SIG-M5 treated with dmso at 0.1 percent for 504 hours (cell line): Measurements from ENCODE around the gene ACBD6.
A peak's percentile ranks its signal among the peaks of the same experiment; 100 is the strongest.

Experiments used
- DNase-seq: peaks from one replicate; lab custom pipeline; 2025; ENCODE audit not compliant: unreplicated experiment; lab: John Stamatoyannopoulos, UW

The ACBD6 gene

DNA sequence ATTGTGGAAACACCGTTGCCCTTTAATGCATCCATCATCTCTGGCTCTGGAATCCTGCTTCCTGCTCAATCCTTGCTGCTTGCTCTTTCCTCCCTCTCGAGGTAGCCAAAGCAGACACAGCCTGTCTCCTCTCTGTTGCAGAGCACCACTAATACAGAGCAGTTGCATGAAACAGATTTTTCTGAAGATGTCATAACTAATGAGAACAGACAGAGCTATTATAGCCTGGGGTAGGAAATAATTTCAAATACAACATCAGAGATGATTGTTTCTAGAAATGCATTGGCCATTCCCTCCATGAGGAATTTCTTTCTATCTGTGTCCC is 23.3 kb upstream of the ACBD6 start:
- no peak for DNase-seq

DNA sequence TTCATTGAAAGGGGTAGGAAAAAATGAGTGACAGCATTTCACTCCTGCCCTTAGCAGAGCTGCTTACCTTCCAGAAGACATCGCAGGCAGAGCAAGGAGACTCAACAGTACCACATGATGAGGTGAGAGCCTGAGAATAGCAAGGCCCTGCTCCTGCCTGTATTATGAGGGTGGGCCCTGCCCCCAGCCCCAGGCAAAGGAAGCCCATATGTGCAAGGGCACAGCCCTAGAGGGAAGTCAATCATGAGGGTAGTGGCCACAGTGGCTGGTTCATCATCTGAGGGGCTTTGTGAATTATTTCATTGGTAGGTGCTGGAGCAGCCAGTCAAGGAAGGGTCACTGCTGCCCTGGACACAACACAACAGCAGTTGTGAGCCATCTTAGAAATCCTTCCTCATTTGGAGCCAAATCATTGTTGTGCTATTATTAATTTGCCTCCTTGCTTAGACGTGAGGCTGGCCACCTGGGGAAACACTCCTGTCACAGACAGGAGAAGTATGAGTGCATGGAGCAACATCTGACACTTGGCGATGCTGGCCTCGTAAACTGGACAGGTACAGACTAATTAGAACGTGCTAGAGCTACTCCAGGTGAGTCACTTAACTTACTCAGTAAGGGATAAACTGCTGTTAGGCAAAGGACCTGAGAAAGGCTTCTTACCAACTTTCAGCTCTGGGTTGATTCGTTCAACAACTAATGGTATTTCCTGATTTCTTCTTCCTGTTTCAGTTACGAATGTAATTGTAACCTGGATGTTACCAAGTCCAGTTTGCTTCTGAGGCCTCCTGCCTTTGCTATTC is 22.7 kb upstream of the ACBD6 start:
- peak; percentile 40 for DNase-seq

DNA sequence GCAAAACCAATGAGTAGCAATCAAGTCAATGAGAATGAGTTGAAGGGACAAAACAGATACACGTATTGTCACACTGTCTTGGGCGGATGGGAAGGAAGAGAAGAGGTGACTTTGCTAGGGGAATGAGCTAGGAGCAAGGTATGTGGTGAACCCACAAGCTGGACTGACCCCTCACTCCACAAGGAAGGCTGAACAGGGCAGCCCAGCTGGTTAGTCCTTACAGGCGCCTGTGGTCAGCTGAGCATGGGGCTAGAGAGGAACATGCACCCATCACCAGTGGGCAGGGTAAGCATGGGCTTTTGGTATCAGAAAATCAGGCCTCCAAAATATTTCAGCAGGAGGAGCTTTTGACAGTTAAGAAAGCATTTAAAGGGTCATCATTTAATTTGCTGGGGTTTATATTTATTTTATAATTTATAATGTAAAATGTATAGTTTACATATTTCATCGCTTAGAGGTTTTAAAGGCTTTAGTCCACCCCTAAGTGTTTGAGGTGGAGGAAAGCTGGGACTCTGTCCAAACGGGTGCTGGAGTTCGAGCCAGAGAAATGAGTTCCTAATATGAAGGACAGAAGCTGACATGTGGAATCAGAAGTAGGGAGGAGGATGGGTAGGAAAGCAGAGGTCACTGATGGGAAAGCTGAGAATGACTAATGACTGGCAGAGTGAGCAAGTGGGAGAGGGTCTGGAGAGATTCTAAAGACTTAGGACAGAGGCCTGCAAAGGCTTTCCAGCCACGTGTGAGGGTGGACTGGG is 22.0 kb upstream of the ACBD6 start:
- DNase-seq = no peak

DNA sequence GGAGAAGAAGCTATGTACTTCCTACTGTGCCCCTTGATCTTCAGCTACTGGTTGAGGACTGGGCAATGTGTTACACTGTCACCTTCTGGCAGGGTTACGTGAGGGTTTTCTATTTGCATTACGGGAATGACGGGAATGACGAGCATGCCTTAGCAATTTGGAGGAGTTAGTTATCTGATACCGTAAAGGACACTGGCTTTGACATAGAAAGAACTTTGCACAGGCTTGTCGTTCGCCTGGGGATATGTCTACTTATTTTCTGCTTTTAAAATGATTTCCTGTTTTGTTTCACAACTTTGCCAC is 19.8 kb upstream of the ACBD6 start:
- DNase-seq = no peak

DNA sequence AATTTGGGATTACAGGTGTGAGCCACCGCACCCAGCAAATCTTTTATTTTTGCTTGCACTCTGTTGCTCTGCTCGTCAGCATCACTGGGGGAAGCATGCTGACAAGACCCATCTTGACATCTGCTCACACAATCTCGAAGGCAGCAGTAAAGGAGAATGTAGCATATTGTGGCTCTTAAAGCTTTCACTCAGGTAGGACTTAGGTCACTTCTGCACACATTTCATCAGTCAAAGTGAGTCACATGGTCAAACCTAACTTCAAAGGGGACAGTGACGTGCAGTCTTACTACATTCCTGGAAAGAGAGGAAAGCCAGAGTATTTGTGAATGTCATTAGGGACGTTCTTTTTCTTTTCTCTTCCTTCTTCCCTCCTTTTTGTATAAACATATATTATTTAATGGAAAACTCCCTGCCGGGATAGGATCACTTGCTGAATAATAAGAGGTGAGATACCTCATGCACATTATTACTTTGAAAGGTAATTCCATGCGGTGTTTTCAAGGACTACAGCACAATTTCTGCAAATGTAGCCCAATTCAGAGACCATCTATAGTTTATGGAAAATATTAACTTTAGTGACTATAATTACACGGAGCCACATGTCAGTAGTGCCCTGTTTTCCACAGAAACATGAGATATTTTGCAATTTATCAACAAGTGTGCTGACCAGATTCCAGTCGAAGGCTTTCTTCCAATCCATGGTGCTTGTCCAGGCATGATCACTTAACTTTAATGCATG is 19.3 kb upstream of the ACBD6 start:
- no peak for DNase-seq

DNA sequence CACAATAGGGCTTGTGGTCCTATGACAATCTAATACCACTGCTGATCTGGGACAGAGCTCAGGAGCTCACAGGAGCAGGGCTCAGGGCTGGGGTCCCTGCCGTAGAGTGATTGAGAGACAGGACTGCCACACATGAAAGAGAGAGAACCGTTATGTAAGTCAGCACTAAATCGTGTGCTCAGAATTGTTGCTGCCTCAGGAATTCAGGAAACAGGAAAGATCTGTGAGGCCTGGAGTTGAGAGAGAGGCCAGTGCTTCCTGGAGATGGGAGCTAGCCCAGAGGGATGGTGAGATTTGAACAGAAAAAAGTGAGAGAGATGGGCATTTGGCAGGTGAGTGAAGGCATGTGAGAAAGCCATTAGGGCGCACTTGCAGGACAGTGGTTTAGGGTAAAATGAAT is 17.5 kb upstream of the ACBD6 start:
- DNase-seq = no peak

DNA sequence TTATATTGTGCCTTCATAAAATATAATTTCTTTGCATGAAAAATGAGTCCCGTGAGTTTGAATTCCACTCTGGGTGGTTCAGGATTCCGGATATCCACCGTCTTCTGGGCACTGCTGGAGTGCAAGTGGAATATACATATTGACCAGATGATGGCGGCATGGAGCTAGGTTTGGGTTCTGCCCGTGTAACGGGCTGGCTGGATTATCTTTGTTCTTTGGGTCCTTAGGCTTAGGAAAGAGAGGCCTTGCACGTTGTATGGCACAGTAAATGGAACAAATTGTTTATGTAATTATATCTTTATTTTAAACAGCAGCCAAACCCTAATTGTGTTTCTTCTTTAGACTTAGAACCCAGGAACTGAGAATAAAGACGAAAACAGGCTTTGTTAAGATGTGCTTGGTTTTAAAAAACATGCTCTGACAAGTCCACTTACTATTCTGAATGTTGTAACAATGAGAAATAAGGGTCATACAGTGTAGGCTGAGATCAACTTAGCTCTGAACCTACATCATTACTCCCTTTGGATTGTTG is 13.5 kb upstream of the ACBD6 start:
- peak; percentile 94 for DNase-seq

DNA sequence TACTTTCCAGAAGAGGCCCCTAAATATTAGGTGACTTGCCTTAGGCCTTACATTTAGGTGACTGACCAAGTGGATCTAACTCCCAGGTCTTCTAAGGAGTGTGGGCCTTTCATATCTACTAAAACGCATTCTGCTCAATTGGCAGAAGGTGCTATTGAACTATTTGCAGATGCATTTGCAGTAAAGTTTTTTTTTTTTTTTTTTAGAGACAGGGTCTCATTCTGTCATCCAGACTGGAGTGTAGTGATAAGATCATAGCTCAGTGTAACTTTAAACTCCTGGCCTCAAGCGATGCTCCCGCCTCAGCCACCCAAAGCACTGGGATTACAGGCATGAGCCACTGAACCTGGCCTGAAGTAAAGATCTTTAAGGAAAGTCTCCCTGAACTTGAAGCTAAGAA is 13.0 kb upstream of the ACBD6 start:
- DNase-seq = no peak

DNA sequence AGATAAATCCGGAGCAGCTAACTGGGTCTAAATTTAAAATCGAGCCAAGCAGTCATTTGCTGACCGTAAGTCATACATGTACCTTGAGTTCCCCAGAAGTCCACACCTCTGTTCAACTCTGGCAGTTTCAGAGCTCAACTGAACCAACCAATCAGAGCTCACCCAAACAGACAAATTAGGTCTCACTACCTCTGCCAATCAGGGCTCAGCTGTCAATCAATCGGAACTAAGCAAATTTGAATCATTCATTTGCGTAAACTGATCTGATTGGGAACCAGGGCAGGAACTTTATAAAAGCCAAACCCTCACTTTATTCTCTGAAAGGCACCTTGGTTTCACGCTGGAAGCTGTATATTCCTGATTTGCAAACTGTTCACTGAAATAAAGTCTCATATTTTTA is 11.2 kb upstream of the ACBD6 start:
- no peak for DNase-seq

DNA sequence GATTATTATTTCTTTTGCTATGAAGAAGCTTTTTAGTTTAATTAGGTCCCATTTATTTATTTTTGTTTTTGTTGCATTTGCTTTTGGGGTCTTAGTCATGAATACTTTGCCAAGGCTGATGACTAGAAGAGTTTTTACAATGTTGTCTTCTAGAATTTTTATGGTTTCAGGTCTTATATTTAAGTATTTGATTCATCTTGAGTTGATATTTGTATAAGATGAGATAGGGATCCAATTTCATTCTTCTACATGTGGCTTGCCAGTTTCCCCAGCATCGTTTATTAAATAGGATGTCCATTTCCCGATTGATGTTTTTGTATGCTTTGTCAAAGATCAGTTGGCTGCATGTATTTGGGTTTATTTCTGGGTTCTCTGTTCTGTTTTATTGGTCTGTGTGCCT is 8.5 kb upstream of the ACBD6 start:
- no peak for DNase-seq

DNA sequence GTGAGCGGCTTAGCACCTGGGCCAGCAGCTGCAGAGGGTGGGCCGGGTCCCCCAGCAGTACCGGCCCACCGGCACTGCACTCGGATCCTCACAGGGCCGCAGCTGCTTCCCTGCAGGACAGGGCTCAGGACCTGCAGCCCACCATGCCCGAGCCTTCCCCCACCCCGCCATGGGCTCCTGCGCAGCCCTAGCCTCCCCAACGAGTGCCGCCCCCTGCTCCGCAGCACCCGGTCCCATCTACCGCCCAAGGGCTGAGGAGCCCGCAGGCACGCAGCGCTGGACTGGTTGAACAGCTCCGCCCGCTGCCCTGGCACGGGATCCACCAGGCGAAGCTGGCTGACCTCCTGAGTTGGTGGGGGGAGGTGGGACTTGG is 6.3 kb upstream of the ACBD6 start:
- no peak for DNase-seq

DNA sequence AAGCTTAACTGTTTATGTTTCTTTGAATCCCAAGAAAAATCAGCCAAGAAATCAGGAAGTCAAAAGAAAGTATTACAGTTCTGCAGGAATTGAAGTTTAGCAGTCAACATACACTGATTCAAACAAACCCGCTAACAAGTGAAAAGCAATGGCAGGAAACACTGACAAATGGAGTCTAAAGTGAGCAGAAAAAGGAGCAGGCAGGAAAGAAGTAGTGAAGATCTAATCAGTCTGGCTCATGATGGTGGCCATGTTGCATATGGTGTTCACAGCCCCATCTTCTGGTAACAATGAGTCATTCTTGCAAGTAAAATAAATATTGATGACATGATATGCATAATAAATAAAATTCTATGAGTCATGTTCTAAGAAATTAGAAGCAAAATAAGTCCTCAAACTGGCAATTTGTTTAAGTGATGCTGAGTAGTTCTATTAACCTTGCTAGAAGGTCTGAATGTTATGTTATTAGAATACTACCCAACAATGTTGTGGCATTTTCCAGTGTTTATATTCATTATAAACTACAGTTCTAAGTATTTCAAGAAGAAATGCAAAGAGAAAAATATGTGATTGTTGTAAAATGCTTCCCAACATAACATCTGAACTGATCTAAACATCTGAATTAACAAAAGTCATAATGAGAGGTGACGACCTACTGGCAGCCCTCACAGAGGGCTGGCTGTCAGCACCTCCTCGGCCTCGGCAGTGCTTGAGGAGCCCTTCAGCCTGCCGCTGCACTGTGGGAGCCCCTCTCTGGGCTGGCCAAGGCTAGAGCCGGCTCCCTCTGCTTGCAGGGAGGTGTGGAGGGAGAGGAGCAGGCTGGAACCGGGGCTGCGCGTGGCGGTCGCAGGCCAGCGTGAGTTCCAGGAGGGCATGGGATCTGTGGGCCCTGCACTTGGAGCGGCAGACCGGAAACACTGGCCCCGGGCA is 5.7 kb upstream of the ACBD6 start:
- DNase-seq = no peak

DNA sequence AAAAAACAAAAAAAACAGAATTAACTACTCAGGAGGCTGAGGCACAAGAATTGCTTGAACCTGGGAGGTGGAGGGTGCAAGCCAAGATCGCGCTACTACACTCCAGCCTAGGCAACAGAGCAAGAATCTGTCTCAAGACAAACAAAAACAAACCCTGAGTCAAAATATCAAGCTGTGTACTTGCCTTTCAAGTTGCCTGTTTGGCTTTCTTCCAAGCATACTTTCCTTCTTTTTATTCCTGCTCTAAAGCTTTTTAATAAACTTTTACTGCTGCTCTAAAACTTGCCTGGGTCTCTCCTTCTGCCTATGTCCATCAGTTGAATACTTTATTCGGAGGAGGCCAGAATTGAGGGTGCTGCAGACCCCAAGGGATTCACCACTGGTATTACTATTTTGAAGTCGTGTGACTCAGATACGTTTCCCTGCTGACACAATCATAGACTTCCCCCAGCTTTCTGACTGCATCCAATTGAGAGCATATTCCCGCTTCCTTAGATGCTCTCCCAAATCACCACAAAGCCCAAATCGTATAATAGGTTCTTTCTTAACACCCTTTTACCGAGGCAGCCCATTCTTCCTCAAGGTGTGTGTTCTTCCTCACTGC is 3.5 kb upstream of the ACBD6 start:
- no peak for DNase-seq

DNA sequence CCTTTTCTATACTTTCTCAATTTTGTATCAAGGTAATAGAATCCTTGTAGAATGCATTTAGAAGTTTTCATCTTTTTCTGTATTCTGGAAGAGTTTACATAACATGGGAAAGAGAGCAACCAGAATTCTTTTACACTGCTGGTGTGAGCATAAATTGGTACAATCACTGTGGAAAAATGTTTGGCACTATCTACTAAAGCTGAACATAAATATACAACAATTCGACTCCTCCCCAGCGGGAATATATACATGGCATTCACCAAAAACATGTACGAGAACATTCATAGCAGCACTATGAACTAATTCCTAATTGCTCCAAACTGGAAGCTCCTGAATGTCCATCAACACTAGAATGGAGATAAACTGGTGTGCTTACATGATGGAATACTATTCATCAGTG is 1.8 kb upstream of the ACBD6 start:
- DNase-seq = no peak

DNA sequence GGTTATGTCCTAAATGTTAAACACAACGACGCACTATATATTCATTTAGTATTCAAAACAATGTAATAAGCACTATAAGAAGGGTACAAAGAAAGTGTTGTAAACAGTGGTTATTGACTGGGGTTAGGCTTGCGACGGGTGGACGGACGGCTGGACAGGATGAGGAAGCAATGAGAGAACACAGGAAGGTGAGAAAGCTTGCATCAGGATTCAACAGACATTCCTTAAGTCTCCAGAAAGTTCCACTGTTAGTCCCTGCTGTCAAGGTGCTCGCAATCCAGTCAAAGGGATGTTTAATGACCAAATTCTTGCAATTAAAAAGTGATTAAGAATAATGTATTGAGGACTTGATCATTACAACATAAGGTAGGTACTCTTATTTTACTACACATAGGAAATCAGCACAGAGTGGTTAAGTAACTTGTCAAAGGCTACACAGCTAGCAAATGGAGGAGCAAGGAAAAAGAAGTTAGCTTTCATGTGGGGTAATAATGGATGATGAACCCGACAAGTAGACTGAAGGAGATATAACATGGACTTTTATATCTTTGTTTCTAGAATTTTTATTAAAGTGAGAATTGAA is 994 bp upstream of the ACBD6 start:
- DNase-seq = peak; percentile 68

DNA sequence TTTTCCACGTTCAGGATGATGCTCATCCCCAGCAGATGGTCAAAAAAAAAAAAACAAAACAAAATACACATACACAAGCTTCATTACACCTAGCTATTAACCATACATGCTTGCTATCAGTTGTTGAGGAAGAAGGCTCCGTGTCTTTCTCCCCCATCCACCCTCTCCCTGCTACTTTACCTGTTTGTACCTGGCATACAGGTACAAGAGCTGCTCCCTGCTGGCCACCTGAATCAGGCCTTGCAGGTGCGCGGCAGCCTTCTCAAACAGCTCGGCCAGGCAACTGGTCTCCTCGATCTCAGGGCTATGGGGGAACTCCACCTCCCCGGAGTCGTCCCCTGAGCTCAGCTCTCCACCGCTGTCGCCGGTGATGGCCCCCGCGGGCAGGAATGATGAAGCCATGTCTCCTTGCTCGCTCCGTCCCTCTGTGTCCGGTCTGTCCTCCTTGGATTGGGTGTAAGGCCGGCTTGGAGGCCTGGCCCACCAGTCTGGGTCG is 464 bp downstream of the ACBD6 start:
- peak; percentile 73 for DNase-seq

DNA sequence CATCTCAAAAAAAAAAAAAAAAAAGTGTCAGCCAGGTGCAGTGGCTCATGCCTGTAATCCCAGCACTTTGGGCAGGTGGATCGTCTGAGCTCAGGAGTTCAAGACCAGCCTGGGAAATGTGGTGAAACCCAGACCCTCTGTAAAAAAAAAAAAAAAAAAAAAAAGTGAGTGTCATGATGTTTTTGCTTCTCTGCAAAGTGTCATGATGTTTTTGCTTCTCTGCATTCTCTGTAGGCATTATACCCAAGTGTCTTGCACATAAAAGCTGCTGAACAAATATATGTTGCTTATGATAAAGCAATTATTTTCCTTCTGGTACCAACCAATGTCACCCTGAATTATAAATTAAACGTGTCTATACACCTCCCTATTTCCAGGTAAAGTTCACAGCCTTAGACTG is 1.7 kb downstream of the ACBD6 start:
- DNase-seq = no peak

DNA sequence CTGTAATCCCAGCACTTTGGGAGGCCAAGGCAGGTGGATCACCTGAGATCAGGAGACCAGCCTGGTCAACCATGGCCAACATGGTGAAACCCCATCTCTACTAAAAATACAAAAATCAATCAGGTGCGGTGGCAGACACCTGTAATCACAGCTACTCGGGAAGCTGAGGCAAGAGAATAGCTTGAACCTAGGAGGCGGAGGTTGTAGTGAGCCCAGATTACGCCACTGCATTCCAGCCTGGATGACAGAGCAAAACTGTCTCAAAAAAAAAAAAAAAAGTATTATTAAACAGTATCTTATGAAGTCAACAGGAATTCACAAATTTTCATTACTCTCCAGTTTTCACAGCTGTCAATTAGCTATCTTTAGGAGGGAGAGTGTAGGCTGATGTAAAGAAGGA is 3.8 kb downstream of the ACBD6 start:
- no peak for DNase-seq

DNA sequence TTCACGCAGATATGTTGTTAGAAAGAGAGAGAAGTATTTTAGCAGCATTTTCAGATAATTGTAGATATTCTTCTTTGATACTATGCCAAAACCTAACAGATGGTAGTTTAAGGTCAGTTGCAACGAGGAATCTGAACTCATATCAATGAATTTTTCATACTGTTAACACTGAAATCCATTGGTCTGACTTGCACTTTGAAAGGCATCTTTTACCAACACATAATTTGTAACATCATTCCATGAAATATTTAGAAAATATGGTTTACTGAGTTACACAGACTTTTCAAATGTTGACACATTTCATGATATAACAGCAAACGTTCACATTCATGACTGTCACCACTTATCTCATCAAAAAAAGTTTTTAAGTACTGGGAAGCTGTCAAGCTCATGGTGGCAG is 4.6 kb downstream of the ACBD6 start:
- DNase-seq = no peak

DNA sequence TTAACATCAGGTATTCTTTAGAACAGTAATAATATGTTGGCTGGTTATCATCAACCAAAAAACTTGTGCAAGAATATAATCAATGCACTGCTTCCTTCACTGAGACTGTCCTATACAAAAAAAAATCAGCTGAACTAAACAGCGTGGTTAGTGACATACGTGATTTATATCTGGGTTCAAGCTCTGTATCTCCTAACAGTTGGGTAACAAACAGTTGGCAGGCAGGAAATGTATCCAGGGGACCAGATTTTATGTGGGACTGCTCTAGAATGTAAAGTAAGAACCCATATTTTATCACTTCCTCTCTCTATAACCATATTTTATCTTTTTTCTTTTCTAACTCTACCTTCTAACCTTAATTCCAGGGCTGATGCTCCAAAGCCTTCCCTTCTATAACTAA is 8.0 kb downstream of the ACBD6 start:
- DNase-seq = no peak
